Upper lobe of left lung (tissue), 4 donors: ENCODE data around the gene EMSY.

Experiments used
- POLR2A ChIP-seq, 4 donors: fragments of 450-650 bp; IDR thresholded peaks; one replicate each; pipeline ENCODE4 v1.5.1; 2016 to 2017; ENCODE audit warnings: antibody characterized with exemption in 4 of 4, mild to moderate bottlenecking in 2 of 4
- TF ChIP-seq, protein P1 (sequence below), 6 experiments: fragments of 450-650 bp in 4 of 6; fragments of 200-600 bp in 2 of 6; sonication (generic) in 2 of 6; IDR thresholded peaks; one replicate each; pipeline ENCODE4 v1.5.1; 2016 to 2019; ENCODE audit warnings: antibody characterized with exemption in 6 of 6

DNA sequence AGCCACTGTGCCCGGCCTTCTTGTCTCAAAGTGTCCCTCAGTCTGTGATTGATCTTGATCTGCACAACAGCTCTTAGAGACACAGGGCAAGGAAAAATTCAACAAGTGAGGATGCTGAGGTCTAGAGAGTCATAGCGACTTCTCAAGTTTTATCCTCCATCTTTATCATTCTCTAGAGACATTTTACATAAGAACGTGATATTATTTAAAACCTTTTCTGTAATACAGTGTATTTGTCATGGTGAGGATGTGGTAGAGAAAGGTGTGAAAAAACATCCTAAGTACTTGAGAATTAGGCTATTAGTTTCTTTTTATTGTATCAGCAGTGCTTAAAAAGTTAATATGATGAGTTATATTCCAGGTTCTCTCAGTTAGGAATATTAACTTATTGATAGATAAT lies 50.2 kb downstream of the EMSY start:
- TF ChIP-seq, protein P1, sequence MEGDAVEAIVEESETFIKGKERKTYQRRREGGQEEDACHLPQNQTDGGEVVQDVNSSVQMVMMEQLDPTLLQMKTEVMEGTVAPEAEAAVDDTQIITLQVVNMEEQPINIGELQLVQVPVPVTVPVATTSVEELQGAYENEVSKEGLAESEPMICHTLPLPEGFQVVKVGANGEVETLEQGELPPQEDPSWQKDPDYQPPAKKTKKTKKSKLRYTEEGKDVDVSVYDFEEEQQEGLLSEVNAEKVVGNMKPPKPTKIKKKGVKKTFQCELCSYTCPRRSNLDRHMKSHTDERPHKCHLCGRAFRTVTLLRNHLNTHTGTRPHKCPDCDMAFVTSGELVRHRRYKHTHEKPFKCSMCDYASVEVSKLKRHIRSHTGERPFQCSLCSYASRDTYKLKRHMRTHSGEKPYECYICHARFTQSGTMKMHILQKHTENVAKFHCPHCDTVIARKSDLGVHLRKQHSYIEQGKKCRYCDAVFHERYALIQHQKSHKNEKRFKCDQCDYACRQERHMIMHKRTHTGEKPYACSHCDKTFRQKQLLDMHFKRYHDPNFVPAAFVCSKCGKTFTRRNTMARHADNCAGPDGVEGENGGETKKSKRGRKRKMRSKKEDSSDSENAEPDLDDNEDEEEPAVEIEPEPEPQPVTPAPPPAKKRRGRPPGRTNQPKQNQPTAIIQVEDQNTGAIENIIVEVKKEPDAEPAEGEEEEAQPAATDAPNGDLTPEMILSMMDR (IDR thresholded peaks at IDR 0.05), result no peak
- no peak for TF ChIP-seq POLR2A (IDR thresholded peaks at IDR 0.05)
